ENCODE results near the gene FGF14.

DNA sequence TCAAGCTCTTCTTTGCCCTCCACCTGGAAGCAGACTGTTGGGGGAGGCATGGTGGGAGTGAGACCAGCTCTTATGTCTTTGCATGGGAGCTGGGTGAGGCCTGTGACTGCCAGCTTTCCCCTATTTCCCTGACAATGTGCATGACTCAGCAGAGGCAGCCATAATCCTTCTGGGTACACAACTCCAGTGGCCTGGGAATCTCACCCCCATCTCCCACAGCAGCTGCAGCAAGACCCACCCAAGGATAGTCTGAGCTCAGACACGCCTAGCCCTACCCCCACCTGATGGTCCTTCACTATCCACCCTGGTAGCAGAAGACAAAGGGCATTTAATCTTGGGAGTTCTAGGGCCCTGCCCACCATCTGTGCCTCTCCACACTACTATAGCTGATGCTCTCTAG lies 41.4 kb upstream of the FGF14 start:
- TF ChIP-seq EP300 (IDR thresholded peaks at IDR 0.05) (no peak), POLR2AphosphoS5 (IDR thresholded peaks at IDR 0.05) (no peak), POLR2A (IDR thresholded peaks at IDR 0.05) (no peak)
- TF ChIP-seq, protein P1, sequence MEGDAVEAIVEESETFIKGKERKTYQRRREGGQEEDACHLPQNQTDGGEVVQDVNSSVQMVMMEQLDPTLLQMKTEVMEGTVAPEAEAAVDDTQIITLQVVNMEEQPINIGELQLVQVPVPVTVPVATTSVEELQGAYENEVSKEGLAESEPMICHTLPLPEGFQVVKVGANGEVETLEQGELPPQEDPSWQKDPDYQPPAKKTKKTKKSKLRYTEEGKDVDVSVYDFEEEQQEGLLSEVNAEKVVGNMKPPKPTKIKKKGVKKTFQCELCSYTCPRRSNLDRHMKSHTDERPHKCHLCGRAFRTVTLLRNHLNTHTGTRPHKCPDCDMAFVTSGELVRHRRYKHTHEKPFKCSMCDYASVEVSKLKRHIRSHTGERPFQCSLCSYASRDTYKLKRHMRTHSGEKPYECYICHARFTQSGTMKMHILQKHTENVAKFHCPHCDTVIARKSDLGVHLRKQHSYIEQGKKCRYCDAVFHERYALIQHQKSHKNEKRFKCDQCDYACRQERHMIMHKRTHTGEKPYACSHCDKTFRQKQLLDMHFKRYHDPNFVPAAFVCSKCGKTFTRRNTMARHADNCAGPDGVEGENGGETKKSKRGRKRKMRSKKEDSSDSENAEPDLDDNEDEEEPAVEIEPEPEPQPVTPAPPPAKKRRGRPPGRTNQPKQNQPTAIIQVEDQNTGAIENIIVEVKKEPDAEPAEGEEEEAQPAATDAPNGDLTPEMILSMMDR (IDR thresholded peaks at IDR 0.05), result no peak
